Activated CD8-positive, alpha-beta memory T cell treated with anti-CD3 and anti-CD28 coated beads for 4 hours (primary cell): ENCODE results near the gene CPA4.

Experiments used
- DNase-seq, 2 donors: peaks; one replicate each; pipeline ENCODE4 v3.0.0-alpha.2; 2020; ENCODE audit warnings: low read depth in 2 of 2

CPA4 gene

DNA sequence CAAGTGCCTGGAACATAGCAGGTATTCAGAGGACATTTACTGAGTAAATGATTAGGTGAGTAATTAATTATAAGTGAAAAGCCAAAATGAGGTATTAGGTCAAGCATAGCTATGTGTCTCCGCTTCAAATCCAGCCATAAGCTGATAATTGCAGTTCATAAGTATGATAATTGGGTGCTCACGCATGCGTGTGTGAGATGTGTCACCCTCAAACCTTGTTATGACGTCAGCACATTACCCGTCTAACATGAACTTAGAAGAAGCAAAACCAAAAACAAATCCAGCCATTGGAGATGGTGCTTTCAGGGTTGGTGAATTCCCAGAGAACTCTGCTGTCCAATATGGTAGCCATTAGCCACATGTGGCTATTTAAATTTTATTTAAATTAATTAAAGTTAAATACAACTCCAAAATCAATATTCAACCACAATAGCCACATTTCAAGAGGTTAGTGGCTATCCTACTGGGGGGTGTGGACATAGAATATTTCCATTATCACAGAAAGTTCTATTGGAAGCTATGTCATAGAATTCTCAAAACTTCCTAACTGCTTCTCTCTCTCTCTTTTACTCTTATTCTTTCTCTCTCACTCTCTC, 51.4 kb downstream of the CPA4 start, which contains the start of gene CPA5:
CPA5 (plus strand) TSS at position 546 of the 596 bp plus-strand sequence. CDS start 1,670 bp downstream, outside the sequence.
- DNase-seq: no peak

DNA sequence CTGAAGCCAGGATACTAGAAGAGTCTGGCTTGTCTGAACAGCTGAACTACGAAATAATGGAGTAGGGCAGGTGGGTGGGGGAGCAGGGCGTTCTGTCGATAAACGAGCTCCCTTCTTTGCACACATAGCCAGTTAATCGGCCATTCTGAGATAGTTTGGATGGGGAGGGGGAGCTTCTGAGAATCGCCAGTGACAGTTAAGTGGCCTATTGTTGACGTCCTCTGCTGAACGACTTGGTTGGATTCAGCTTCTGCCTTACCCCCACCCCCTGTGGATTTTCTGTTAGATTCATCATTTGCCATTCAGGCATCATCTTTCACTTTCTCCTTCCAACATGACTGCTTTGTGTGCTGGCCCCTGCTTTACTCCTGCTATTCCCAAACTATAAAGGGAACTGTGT, 52.2 kb downstream of the CPA4 start:
- no peak for DNase-seq

- no peak for DNase-seq
Measured at GRCh38 chr7:130345725-130346124, 52.8 kb downstream of the CPA4 start.

GRCh38 chr7:130346177-130346905, 53.4 kb downstream of the CPA4 start:
- no peak for DNase-seq

GRCh38 chr7:130346941-130347340, 54.0 kb downstream of the CPA4 start:
- DNase-seq: no peak

DNA sequence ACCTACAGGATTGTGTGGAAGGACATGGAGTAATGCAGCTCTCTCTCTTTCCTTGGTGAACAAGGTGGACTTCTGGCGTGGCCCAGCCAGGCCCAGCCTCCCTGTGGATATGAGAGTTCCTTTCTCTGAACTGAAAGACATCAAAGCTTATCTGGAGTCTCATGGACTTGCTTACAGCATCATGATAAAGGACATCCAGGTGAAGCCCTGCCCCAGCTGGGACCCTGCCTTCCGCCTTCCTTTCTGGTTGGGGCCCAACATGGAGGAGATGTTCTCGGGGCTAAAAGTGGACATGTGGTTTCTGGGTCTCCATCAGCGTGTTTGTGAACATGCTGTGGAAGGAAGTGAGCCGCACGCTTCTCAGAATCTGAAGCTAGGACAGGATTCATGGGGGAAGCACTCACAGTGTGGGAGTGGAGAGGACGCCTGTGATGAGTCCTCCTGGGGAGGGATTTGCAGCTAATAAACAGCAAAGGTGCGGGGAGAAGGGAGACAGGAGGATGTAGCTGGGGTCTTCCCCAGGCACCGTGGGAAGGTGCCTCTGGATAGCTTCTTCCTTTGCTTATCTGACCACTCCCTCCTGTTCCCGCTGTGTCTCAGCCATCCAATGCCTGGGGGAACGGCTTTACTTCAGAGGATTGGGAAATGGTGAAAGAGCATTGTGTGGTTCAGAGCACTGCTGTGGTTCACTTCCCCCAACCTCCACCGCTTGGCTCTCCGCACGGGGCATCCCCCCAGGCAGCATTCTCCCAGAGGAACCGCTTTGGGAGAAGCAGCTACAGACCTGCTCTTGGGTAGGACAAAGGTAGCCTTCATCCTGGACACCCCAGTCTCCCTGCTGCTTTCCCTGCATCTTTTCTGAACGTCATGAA, 57.2 kb downstream of the CPA4 start:
- DNase-seq: no peak

- no peak for DNase-seq
Measured at GRCh38 chr7:130350945-130351790, 58.2 kb downstream of the CPA4 start.

GRCh38 chr7:130351791-130352090, 58.8 kb downstream of the CPA4 start:
- DNase-seq: no peak

GRCh38 chr7:130352194-130353074, 59.5 kb downstream of the CPA4 start:
- no peak for DNase-seq

GRCh38 chr7:130353196-130353595, 60.2 kb downstream of the CPA4 start:
- no peak for DNase-seq

DNA sequence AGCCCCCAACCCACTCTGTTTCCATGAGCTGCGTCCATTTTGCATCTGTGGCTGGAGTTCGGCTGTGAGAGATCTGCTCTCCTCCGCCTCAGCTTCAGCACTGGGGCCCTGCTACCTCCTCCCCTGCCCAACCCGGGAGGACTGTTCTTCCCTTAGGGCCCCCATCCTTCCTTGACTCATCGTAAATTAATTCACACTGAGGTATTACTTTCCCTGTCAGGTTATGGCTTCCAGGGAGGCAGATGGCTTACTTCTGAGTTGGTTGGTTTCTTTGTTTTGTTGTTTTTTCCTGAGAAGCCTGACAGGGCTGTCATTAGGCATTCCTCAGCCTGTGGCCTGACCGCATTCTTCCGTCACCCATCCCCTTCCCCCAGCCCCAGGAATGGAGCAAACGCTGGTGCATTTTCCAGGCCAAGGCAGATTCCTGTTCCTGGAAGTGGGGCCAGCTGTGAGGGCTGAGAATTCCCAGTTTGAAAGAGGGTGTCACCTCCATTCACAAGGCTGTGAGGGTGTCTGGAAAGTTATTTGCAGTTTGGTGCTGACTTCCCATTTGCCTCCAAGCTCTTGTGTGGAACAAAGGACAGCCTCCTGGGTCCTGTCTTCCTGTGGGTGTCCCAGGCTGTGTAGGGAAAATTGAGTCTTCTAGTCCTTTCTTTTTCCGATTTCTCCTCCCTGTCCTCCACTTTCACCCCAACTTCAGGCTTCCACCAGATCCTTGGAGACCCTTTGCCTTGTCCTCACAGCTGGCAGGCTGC, 63.3 kb downstream of the CPA4 start:
- DNase-seq: no peak

DNA sequence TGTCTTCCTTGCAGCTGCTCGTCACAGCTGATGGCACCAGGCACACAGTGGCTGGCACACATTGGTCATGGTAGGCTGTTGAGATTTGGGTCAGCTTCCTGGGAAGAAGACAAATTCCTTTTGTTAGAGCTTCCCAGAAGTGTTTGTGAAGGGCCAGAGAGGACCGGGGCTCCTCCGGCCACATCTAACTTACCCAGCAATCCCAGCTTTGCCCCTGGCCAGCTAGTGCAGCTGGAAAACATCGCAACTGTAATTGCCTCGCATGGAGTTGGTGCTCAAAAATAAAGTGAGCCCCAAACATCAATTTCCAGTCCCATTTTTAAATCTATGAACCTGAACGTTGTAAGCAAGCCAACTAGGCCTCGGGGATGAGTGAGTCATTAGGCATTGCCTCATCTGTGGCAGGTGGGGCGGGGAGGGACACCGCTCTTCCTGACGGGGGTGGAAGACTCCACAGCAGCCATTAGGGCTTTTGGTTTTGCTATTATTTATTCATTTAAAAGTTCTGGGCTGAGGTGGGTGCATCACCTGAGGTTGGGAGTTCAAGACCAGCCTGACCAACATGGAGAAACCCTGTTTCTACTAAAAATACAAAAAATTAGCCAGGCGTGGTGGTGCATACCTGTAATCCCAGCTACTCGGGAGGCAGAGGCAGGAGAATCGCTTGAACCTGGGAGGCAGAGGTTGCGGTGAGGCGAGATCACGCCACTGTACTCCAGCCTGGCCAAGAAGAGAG, 64.1 kb downstream of the CPA4 start:
- DNase-seq: no peak

DNA sequence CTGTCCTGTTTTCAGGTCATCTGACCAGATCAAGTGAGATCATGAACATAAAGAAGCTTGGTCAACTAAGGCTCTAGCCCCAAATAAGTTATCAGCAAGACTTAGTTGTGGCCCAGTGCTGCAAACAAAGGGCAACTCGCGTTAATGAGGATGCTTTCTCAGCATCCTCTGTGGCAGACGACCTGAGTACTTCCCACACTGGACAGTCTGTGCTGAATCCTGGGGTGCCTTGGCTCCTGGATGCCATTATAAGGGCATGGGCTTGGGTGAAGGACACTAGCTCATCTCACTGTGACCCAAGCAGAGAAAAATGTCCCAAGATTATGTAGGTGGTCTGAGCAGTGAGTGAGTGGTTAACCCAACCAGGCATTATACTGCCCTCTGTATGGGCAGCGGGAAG, 65.5 kb downstream of the CPA4 start:
- no peak for DNase-seq

DNA sequence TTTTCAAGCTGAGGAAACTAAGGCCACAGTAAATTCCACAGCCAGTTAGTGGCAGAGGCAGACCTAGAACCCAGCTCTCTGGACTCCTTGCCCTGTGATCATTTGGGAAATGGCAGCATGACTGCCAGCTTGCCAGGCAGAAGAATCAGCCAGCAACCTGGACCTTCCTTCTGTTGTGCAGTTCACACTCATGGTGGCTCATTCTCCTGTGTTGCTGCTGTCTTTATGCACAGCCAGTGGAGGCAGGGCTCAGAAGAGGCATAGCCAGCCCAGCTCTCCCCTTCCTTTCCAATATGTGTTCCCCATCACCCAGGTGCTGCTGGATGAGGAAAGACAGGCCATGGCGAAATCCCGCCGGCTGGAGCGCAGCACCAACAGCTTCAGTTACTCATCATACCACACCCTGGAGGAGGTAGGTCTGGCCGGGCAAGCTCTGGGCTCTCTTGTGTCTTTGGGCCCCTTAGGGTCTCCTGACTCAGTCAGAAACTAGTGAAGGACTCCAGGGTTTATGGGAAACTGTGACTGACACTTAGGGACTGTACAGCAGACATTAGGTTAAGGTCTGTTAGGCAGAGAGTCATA, 66.4 kb downstream of the CPA4 start:
- DNase-seq: no peak

GRCh38 chr7:130360518-130360917, 67.6 kb downstream of the CPA4 start:
- no peak for DNase-seq

GRCh38 chr7:130361681-130362080, 68.7 kb downstream of the CPA4 start:
- DNase-seq: no peak

- no peak for DNase-seq
Measured at GRCh38 chr7:130362251-130362816, 69.4 kb downstream of the CPA4 start.

DNA sequence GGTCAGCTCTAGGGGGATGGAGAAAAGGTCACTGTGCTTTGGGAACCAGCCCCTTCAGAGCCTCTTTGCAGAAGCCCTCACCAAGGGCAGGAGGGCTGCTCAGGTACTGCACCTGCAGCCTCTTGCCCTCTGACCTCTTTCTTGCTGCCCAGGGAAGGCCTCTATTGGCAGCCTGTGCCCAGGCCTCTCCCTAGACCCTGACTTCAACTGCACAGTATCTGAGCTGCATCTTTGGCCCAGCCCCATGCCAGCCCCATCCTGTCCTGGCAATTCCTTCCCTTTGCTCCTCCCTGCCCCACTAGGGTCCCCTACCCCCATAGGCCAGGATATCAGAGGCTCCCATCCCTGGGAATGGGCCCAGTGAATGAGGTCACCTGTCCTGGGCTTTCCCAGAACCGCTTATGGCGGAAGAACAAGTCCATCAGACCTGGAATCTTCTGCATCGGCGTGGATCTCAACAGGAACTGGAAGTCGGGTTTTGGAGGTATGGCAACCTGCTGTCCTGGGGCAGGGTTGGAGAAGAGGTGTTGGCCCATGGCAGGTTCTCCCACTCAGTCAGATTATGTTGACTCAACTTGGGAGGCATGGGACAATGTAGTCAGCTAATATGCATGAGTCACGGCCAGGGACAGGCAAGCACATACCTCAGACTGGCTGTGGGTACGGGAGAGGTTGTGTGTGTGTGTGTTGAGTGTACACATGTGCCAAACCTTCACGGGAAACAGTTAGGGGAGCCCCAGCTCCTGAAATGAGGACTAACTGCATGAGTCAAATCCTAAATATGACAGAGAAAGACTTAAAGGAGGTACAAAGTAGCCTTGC, 70.3 kb downstream of the CPA4 start:
- DNase-seq: no peak
